ENCODE data around the gene DDX25. TPM values are rescaled to one million over a fixed set of nuclear protein-coding genes. Genes with fewer than 3 reads are reported as not detected.
A peak's percentile ranks its signal among the peaks of the same experiment; 100 is the strongest.

DDX25 gene
- total RNA-seq, 2 donors from 2014 or later = not detected

DNA sequence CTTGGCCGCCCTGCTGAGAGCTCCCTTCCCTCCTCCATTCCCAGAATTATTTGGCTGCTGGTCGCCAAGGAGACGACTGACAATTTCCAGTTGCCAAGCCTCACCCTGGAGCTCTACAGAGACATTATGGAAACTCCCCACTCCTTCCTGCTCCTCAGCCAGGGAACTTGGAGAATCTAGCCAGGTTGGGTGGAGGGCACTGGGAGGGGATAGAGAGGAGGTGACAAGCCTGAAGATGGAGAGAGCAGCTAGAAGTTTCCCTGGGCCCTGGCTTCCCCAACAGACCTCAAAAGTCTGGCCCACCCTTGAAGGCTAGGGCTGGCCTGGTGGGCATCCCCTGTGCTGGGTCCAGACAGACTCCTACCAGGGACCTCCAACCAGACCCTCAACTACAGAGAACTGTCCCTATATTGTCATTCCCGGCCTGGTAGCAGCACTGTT is 34.8 kb downstream of the DDX25 start:
- TF ChIP-seq CTCF (IDR thresholded peaks at IDR 0.05) = no peak
- no peaks in the 10 kb centered on the region for H3K9me3 ChIP-seq
- peak; percentile 57 for DNase-seq (ENCODE audit: low spot score)

GRCh38 chr11:125940145-125940544 is 35.8 kb downstream of the DDX25 start:
- peak; percentile 46 for DNase-seq (ENCODE audit: low spot score)
- no peak for TF ChIP-seq CTCF (IDR thresholded peaks at IDR 0.05)
- Histone ChIP-seq H3K27me3 (no peaks in the 10 kb centered on the region), H3K4me3 (no peak overlapping the region), H3K4me1 (peaks cover 0 to 13% of the 10 kb centered on the region in 2 donors), H3K36me3 (no peaks in the 10 kb centered on the region), H3K9me3 (no peaks in the 10 kb centered on the region), H3K27ac (no peak overlapping the region)

More for the DNA sequence above, 34.8 kb downstream of the DDX25 start:
- H3K4me3 ChIP-seq = no peak overlapping the region
- no peak overlapping the region for H3K27ac ChIP-seq
- H3K4me1 ChIP-seq = peaks cover 0 to 13% of the 10 kb centered on the region in 2 donors
- no peaks in the 10 kb centered on the region for H3K36me3 ChIP-seq
- H3K27me3 ChIP-seq = no peaks in the 10 kb centered on the region

DNA sequence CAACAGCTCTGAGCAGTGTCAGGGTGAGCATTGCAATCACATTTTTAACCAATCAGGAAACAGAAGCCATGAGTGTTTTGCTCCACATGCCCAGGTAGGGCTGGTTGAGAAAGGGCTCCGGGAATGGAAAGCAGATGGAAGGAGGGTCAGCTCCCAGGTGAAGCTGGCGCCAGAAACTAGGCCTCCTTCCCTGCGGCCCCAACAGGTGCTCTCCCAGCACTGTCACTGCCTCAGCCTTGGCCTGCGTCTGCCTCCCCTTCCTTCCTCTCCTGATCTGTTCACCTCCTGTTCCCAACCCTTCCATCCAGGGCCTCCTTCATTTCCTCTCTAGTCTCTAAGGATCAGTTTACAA is 36.9 kb downstream of the DDX25 start:
- H3K4me1 ChIP-seq = peaks cover 0 to 13% of the 10 kb centered on the region in 2 donors
- DNase-seq (ENCODE audit: low spot score) = peak; percentile 18
- no peaks in the 10 kb centered on the region for H3K36me3 ChIP-seq
- no peaks in the 10 kb centered on the region for H3K9me3 ChIP-seq
- no peaks in the 10 kb centered on the region for H3K27me3 ChIP-seq
- H3K27ac ChIP-seq = peak overlapping the region in 1 of 2 donors; percentile 5
- no peak overlapping the region for H3K4me3 ChIP-seq
- TF ChIP-seq CTCF (IDR thresholded peaks at IDR 0.05) = no peak

DNA sequence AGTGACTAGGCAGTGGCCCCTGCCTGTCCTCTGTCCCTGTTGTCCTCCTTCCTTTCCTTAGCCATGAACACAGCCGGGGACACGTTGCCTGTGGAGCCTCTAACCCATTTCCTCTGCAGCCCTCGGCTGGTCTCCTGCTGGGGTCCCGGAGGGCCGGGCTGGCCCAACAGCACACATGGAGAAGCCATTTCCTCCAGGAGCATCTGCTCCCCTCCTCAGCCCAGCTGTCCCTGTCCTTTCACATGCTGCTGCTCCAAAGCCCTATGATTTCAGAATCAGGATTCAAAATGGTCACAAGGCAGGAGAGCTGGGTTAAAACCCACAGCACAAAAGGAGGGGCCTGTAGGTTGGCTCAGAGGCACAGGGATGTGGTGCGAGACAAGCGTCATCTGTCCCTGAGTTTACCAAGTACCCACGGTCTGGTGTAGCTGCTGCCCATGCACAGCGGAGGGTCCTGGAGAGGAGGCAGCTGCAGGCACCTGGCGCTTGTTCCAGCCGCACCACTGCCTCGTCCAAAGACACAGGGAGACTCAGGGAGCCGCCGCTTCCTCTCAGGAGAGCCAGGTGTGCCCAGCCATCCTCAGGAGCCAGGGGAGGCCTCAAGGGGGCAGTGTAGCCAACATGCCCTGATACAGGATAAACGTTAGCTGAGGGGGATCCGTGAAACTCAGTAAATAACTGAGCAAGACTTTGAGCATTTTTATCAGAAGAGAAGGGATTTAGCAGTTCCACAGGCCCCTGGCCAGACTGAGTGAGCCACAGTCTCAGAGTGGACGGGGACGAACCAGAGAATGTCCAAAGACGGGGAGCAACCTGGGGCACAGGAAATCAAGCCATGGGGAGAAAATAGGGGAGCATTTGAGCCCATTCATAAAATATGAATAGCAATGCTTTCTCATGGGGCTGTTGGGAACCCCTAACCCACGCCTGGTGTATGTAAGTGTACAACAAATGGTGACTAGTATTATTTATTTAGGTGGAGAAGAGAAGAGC is 37.6 kb downstream of the DDX25 start:
- peak; percentile 45 to 75 for TF ChIP-seq CTCF (IDR thresholded peaks at IDR 0.05)
- peak overlapping the region in 1 of 2 donors; percentile 5 for H3K27ac ChIP-seq
- H3K4me3 ChIP-seq = no peak overlapping the region
- no peaks in the 10 kb centered on the region for H3K36me3 ChIP-seq
- peak; percentile 68 for DNase-seq (ENCODE audit: low spot score)
- H3K4me1 ChIP-seq = peaks cover 0 to 13% of the 10 kb centered on the region in 2 donors
- H3K27me3 ChIP-seq = no peaks in the 10 kb centered on the region
- H3K9me3 ChIP-seq = no peaks in the 10 kb centered on the region

DNA sequence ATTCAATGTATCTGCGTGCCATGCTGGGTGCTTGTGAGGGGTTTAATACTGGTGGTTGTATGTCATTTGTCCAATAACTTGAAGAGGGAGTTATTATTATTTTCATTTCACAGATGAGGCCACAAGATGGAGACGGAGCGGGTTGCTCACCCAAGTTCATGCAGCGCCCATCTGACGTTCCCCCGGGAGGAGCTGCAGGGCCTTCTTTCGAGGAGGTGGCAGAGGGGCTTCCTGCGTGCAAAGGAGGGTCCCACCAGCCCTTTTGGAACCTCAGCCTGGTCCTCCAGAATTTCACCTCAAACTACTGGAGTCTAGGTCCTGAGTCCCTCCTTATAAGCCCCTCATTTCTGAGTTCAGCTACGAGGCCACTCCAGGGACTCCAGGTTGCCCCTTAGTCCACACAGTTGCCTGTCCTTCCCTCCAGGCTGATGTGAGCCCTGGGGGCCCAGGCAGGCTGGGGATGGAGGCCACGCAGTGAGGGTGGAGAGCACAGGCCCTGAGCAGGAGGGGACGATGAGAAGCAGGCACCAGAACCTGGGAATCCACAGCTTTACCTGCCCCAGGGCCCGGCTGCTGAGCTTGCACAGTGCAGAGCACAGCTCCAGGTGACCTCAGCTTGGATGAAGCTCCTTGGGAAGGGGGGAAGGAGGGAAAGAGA is 38.6 kb downstream of the DDX25 start:
- H3K4me3 ChIP-seq = no peak overlapping the region
- H3K4me1 ChIP-seq = peaks cover 0 to 13% of the 10 kb centered on the region in 2 donors
- no peak overlapping the region for H3K27ac ChIP-seq
- H3K36me3 ChIP-seq = no peaks in the 10 kb centered on the region
- TF ChIP-seq CTCF (IDR thresholded peaks at IDR 0.05) = no peak
- peak; percentile 44 for DNase-seq (ENCODE audit: low spot score)
- no peaks in the 10 kb centered on the region for H3K27me3 ChIP-seq
- H3K9me3 ChIP-seq = no peaks in the 10 kb centered on the region
